Activated CD4-positive, alpha-beta T cell treated with anti-CD3 and anti-CD28 coated beads, Interleukin-2, amount 50 U/mL, for 24 hours (primary cell): ENCODE measurements around the gene ARHGAP28.
"Not testable (repeated sequence)": the region's sequence is repeated elsewhere in the genome, so short reads cannot be mapped to it uniquely, and the experiment has no call there.

Source experiments
- DNase-seq, 2 donors: peaks; one replicate each; pipeline ENCODE4 v3.0.0-alpha.2; 2020; ENCODE audit warnings: low read depth in 1 of 2, low spot score in 1 of 2

ARHGAP28 gene

GRCh38 chr18:6814882-6815425, 85.4 kb downstream of the ARHGAP28 start:
- no peak for DNase-seq

- DNase-seq = no peak
Observed at GRCh38 chr18:6816154-6816553, 86.6 kb downstream of the ARHGAP28 start.

- DNase-seq = no peak
Observed at GRCh38 chr18:6819332-6819731, 89.8 kb downstream of the ARHGAP28 start.

GRCh38 chr18:6820314-6820713, 90.8 kb downstream of the ARHGAP28 start:
- no peak for DNase-seq

GRCh38 chr18:6821356-6821755, 91.8 kb downstream of the ARHGAP28 start:
- no peak for DNase-seq

- not testable (repeated sequence) for DNase-seq
Observed at GRCh38 chr18:6827161-6827560, 97.6 kb downstream of the ARHGAP28 start.

- DNase-seq = not testable (repeated sequence)
Observed at GRCh38 chr18:6827566-6827965, 98.0 kb downstream of the ARHGAP28 start.

GRCh38 chr18:6830916-6831315, 101.4 kb downstream of the ARHGAP28 start:
- no peak for DNase-seq

- DNase-seq = no peak
Observed at GRCh38 chr18:6835345-6835744, 105.8 kb downstream of the ARHGAP28 start.

GRCh38 chr18:6836331-6836730, 106.8 kb downstream of the ARHGAP28 start:
- no peak for DNase-seq

- no peak for DNase-seq
Observed at GRCh38 chr18:6837904-6838303, 108.4 kb downstream of the ARHGAP28 start.

- DNase-seq = no peak
Observed at GRCh38 chr18:6842081-6842480, 112.6 kb downstream of the ARHGAP28 start.

GRCh38 chr18:6843308-6843707, 113.8 kb downstream of the ARHGAP28 start:
- DNase-seq = no peak

- not testable (repeated sequence) for DNase-seq
Observed at GRCh38 chr18:6845521-6845920, 116.0 kb downstream of the ARHGAP28 start.

GRCh38 chr18:6850396-6850795, 120.9 kb downstream of the ARHGAP28 start:
- no peak for DNase-seq

GRCh38 chr18:6851480-6851879, 122.0 kb downstream of the ARHGAP28 start:
- DNase-seq = no peak

- DNase-seq = no peak
Observed at GRCh38 chr18:6854811-6855210, 125.3 kb downstream of the ARHGAP28 start.

- no peak for DNase-seq
Observed at GRCh38 chr18:6855767-6856166, 126.3 kb downstream of the ARHGAP28 start.

- no peak for DNase-seq
Observed at GRCh38 chr18:6857300-6857699, 127.8 kb downstream of the ARHGAP28 start.

GRCh38 chr18:6859676-6860422, 130.3 kb downstream of the ARHGAP28 start:
- no peak for DNase-seq

- DNase-seq = no peak
Observed at GRCh38 chr18:6860804-6861448, 131.4 kb downstream of the ARHGAP28 start.

GRCh38 chr18:6865251-6865650, 135.7 kb downstream of the ARHGAP28 start:
- DNase-seq = no peak
